ENCODE results near the gene SNTG2.
"Not testable (repeated sequence)": the region's sequence is repeated elsewhere in the genome, so short reads cannot be mapped to it uniquely, and the experiment has no call there.

DNA sequence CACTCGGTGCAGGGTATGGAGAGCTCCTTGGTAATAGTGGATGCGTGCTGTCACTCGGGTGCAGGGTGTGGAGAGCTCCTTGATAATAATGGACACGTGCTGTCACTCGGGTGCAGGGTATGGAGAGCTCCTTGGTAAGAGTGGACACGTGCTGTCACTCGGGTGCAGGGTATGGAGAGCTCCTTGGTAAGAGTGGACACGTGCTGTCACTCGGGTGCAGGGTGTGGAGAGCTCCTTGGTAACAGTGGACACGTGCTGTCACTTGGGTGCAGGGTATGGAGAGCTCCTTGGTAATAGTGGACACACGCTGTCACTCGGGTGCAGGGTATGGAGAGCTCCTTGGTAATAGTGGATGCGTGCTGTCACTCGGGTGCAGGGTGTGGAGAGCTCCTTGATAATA is 155.7 kb downstream of the SNTG2 start:
- not testable (repeated sequence) for TF ChIP-seq CTCF (IDR thresholded peaks at IDR 0.05 in 8 of 11, conservative IDR thresholded peaks at IDR 0.05 in 3 of 11); POLR2A (IDR thresholded peaks at IDR 0.05); POLR2AphosphoS5 (IDR thresholded peaks at IDR 0.05)

Measured in spleen (tissue), 7 donors.